Mononuclear cell (primary cell): ENCODE data around the gene C4orf50. TPM values are rescaled to one million over a fixed set of nuclear protein-coding genes. Genes with fewer than 3 reads are reported as not detected.
"Not testable (repeated sequence)": the region's sequence is repeated elsewhere in the genome, so short reads cannot be mapped to it uniquely, and the experiment has no call there.

Source experiments
- H3K27me3 ChIP-seq: 2 replicates; pipeline ENCODE4 v1.6.0; 2011; ENCODE audit warnings: low read length, control low read depth; ENCODE audit not compliant: insufficient read depth
- H3K4me1 ChIP-seq: 2 replicates; pipeline ENCODE4 v1.5.1; 2011; ENCODE audit warnings: mild to moderate bottlenecking, low read length, control low read depth; ENCODE audit not compliant: insufficient read depth
- H3K4me3 ChIP-seq: 2 replicates; pipeline ENCODE4 v1.5.1; 2011; ENCODE audit warnings: mild to moderate bottlenecking, low read length, moderate library complexity
- H3K9me3 ChIP-seq: 2 replicates; pipeline ENCODE4 v1.5.1; 2011; ENCODE audit warnings: low read depth, mild to moderate bottlenecking, control low read depth, low read length
- total RNA-seq: library from RNA; depleted of rRNA; stranded (reverse); fragments of >200 nt; gene quantifications from one replicate; pipeline ENCODE4 v1.2.3, GENCODE V29; 2012

The C4orf50 gene
- total RNA-seq, 1 donor, result 0.21 TPM

- no peaks in the 10 kb centered on the region for H3K4me1 ChIP-seq
- H3K4me3 ChIP-seq, result no peak overlapping the region
- H3K27me3 ChIP-seq, result no peaks in the 10 kb centered on the region
- no peaks in the 10 kb centered on the region for H3K9me3 ChIP-seq
Measured at GRCh38 chr4:5996641-5997040, 21.6 kb downstream of the C4orf50 start.

DNA sequence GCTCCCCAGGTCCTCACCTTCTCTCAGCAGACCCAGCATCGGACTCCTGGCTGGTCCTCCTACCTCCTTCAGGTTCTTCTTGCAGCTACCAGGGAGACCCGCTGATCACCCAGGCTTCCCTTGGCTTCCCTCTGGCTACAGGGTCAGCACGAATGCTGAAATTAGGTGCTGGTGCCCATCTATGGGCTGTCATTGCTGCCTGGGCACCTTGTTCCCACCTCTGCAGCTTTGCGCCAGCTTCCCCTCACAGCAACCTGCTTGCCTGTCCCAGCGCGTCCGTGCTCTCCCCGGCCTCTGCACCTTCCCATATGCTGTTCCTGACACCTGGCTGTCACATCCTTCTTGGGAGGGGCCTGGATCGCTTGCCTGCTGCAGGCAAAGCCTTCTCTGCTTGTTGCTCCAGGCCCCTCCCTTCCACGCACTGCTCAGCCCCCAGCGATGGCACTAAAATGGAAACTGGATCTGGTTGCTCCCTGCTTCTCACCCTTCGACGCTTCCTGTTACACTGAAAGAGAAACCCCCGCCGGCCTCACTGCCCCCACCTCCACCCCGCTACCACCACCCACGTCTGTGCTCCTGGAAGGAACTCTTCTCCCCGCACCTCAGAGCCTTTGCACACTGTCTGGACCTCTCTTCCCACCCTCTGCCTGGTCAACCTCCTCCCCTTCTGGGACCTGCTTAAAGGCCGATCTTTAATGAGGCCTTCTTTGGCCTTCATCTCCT lies 22.2 kb downstream of the C4orf50 start:
- Histone ChIP-seq H3K4me1 (no peaks in the 10 kb centered on the region), H3K27me3 (no peaks in the 10 kb centered on the region), H3K9me3 (no peaks in the 10 kb centered on the region), H3K4me3 (no peak overlapping the region)

DNA sequence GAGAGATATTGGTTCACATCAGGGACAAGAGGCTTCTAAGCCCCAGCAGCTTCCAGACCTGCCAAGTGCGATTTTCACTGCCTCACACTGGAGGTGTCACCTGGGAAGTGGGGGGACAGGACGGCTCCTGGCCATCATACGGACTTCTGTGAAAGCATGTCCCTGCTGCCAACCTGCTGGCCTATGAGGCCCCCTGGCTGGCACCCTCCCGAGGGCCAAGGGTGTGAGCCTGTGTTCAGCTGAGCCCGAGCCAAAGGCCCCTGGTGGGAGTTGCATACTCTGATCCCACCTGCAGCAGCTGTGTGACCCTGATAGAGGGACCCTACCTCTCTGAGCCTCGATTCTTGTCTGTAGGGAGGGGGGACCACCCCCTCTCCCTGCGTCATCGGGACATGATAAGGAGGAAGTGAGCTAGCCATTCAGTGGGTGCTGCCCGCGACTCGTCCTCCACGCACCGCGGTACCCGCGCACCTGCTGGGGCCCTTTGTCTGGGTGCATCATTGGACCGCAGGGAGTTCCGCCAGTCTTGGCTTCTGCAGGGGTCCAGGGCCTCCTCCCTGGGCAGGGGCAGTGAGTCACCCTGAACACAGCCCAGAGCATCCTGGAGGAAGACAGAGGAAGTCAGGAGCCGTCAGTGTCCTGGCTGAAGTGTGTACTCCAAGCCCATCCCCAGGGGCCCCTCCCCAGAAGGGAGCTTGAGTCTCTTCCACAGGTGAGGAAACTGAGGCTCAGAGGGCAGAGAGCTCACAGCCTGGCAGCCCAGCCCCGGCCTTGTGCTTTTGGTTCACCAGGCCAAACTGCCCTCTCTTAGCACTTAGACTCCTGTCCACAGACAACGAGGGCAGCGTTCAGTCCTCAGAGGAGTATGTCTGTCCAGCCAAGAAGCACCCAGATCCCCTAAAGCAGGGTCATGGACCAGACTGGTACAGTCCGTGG lies 24.1 kb downstream of the C4orf50 start:
- no peaks in the 10 kb centered on the region for H3K9me3 ChIP-seq
- no peak overlapping the region for H3K4me3 ChIP-seq
- no peaks in the 10 kb centered on the region for H3K27me3 ChIP-seq
- no peaks in the 10 kb centered on the region for H3K4me1 ChIP-seq

GRCh38 chr4:5993346-5993745 lies 24.9 kb downstream of the C4orf50 start:
- not testable (repeated sequence) for H3K27me3 ChIP-seq, H3K4me1 ChIP-seq, H3K4me3 ChIP-seq, H3K9me3 ChIP-seq

GRCh38 chr4:5992828-5993321 lies 25.4 kb downstream of the C4orf50 start:
- H3K9me3 ChIP-seq, result no peaks in the 10 kb centered on the region
- no peaks in the 10 kb centered on the region for H3K4me1 ChIP-seq
- H3K27me3 ChIP-seq, result no peaks in the 10 kb centered on the region
- H3K4me3 ChIP-seq, result no peak overlapping the region

DNA sequence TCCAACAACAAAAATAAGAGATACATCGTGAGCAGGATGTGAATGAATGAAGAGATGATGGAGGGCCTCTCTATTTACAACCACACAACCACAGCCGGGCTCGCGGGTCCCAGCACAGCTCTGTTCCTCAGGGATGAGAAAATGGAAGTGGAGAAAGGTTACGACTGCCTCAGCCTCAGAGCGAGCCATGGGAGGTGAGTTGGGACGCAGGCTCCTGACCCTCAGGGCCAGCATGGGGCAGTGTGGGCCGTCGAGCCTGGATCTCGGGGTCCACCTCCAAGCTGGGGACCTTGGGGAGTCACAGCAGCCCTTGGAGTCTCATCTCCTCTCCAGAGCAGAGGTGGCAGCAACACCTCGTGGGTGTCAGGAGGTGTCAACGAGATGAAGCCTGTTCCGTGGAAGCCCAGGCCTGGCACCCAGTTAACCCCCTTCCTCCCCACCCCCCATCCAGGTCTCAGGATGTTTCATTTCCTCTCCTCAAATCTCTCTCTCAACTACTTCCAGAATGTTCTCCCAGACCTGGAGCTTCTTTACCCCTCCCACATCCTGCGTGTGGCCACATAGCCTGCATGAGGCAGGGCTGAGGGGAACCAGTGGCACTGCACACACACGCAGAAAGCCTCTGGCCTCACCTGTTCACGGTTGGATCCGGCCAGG lies 25.9 kb downstream of the C4orf50 start:
- Histone ChIP-seq H3K9me3 (no peaks in the 10 kb centered on the region), H3K4me1 (no peaks in the 10 kb centered on the region), H3K27me3 (no peaks in the 10 kb centered on the region), H3K4me3 (no peak overlapping the region)

DNA sequence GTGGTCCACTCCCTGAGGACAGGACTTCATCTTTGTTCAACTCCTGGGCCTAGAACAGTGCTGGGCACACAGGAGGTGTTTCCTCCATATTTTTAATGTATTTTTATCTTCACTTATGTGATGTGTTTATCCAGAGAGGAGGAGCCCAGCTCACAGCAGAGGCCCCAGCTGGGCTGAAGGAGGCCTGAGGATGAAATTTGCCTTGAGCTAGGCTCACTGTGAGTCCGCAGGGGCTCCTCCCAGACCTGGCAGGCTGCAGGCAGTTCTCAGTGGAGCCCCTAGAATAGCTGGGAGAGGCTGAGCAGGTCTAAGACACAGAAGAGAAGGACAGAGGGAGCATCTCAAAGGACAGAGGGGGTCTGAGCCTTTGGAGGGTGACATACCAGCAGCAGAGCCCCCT lies 26.8 kb downstream of the C4orf50 start:
- no peaks in the 10 kb centered on the region for H3K4me1 ChIP-seq
- H3K9me3 ChIP-seq, result no peaks in the 10 kb centered on the region
- H3K4me3 ChIP-seq, result no peak overlapping the region
- H3K27me3 ChIP-seq, result no peaks in the 10 kb centered on the region

DNA sequence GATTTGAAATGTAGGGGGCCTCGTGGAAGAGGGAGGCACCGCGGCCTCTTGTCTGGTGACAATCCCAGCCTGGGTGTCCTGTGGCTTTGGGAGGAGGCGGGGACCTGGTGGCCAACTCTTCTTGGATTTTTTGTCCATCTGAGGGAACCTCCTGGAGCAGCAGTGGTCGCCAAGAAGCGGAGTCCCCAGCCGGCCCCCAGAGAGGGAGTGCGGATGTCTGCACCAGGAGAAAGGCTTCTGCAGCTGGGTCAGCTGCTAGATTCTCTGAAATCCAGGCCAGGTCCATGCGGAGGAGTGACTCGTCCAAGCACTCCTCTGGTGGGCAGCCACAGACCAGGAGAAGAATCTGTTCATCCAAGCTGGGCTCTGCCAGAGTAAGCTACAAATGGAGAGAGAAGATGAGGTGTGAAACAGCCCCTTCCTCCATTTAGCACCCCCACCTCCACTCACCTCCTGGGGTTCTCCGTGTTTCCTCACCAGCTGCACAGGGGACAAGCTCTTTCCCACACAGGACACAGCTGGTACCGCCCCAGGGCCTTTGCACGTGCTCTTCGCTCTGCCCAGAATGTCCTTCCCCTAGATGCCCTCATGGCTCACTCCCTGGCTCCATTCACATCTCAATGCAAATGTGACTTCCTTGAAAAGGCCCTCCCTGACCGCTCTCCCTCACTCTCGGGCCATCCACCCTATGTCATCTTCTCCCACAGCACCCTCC lies 27.6 kb downstream of the C4orf50 start:
- Histone ChIP-seq H3K27me3 (no peaks in the 10 kb centered on the region), H3K4me1 (no peaks in the 10 kb centered on the region), H3K4me3 (no peak overlapping the region), H3K9me3 (no peaks in the 10 kb centered on the region)

- peaks cover 5% of the 10 kb centered on the region for H3K9me3 ChIP-seq
- H3K4me1 ChIP-seq, result no peaks in the 10 kb centered on the region
- H3K27me3 ChIP-seq, result no peaks in the 10 kb centered on the region
- no peak overlapping the region for H3K4me3 ChIP-seq
Measured at GRCh38 chr4:5989236-5990225, 28.7 kb downstream of the C4orf50 start.

DNA sequence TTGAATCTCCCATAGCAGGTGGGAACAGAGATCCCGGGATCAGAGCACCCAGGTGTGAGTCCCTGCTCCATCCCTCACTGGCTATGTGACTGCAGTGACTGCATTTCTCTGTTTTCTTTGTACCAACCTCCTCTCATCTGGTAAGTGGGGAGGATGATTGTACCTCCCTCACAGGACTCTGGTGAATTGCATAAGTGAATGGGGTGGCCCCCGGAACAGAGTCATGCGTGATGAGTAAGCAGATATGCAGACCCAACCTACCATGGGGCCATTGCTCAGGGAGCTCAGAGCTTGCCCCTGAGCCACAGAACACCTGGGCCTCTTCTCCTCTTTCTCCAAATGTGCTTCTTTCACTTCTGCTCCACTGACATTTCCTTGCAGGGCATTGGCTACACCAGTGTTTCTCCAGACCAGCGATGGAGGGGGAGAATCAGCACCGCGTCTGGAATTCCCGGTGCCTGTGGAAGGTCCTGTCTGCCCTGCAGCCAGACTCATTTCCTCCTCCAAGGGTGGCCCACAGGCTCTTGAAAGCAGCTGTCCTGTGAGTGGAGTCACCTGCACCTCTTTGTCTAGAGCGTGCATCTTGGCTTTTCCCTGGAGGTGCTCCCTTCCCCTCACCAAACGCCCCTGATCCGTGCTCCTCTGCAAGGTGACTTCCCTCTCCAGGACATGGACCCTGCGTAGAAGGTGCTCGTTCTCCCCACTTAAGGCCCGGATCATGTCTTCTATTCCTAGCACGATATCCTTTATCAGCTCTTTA lies 30.0 kb downstream of the C4orf50 start:
- H3K27me3 ChIP-seq, result no peaks in the 10 kb centered on the region
- H3K9me3 ChIP-seq, result peaks cover 15% of the 10 kb centered on the region
- H3K4me3 ChIP-seq, result no peak overlapping the region
- no peaks in the 10 kb centered on the region for H3K4me1 ChIP-seq

- no peaks in the 10 kb centered on the region for H3K4me1 ChIP-seq
- no peak overlapping the region for H3K4me3 ChIP-seq
- H3K27me3 ChIP-seq, result no peaks in the 10 kb centered on the region
- H3K9me3 ChIP-seq, result peaks cover 15% of the 10 kb centered on the region
Measured at GRCh38 chr4:5984843-5985242, 33.4 kb downstream of the C4orf50 start.

DNA sequence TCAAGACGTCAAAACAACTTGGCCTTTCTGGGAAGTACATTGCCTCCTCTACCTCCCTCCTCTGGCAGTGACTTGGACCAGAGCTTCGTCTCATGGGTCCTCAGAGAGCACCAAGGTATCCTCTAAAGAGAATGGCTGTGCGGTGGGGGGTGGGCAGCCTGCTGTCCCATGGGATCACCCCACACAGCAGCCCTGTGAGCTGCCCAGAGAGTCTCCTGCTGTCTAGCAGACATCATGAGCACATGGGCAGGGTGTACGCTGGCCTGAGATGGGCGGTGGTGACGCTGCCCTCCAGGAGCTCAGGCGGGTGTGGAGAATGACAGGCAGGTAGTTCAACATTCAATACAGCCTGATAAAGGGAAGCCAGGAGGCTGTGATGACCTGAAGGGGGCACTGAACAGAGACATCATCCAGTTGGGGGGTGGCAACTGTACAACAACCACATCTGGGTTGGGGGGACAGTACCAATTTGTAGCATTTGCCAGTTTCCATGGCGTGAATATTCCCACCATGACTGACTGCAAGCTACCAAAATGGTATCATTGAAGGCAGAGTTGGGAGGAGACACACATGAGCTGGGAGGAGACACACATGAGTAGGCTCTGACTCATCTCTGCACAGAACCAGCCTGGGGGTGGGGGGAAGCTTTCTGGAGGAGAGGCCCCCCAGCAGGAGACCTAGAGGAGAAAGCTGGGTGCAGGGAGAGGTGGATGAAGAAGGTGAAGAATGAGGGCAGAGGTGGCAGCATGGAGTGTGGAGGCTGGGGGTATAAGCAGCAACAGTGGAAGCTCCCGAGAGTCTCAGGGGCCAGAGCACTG lies 35.9 kb downstream of the C4orf50 start:
- Histone ChIP-seq H3K9me3 (peaks cover 15% of the 10 kb centered on the region), H3K4me1 (no peaks in the 10 kb centered on the region), H3K4me3 (no peak overlapping the region), H3K27me3 (no peaks in the 10 kb centered on the region)
